Ishikawa (cell line): Measurements from ENCODE around the gene MBNL1.

Experiments
- CEBPB ChIP-seq: IDR thresholded peaks from 2 replicates; pipeline ENCODE4 v1.6.1; 2012
- CREB1 ChIP-seq: IDR thresholded peaks from 2 replicates; pipeline ENCODE4 v1.6.1; 2012; ENCODE audit warnings: low read depth
- EP300 ChIP-seq: IDR thresholded peaks from 2 replicates; pipeline ENCODE4 v1.6.1; 2012; ENCODE audit warnings: borderline replicate concordance
- FOXM1 ChIP-seq: IDR thresholded peaks from 2 replicates; pipeline ENCODE4 v1.6.1; 2012; ENCODE audit warnings: low read depth, borderline replicate concordance
- MAX ChIP-seq: IDR thresholded peaks from 2 replicates; pipeline ENCODE4 v1.6.1; 2012
- RAD21 ChIP-seq: IDR thresholded peaks from 2 replicates; pipeline ENCODE4 v1.6.1; 2012; ENCODE audit warnings: low read depth
- TAF1 ChIP-seq: IDR thresholded peaks from 2 replicates; pipeline ENCODE4 v1.6.1; 2012; ENCODE audit warnings: low read depth, mild to moderate bottlenecking
- TCF12 ChIP-seq: IDR thresholded peaks from 2 replicates; pipeline ENCODE4 v1.6.1; 2012; ENCODE audit warnings: low read depth
- USF1 ChIP-seq: IDR thresholded peaks from 2 replicates; pipeline ENCODE4 v1.6.1; 2012
- YY1 ChIP-seq: IDR thresholded peaks from 2 replicates; pipeline ENCODE4 v1.6.1; 2012; ENCODE audit warnings: low read depth
- TF ChIP-seq, protein P1 (sequence below): IDR thresholded peaks from 2 replicates; pipeline ENCODE4 v1.6.1; 2012; ENCODE audit warnings: low read depth, mild to moderate bottlenecking

GRCh38 chr3:152333928-152334327, 65.2 kb downstream of the MBNL1 start:
- TF ChIP-seq USF1 (no peak), YY1 (no peak), MAX (no peak), CEBPB (no peak), EP300 (no peak), FOXM1 (no peak), RAD21 (no peak), TCF12 (no peak), CREB1 (no peak), TAF1 (no peak)
- TF ChIP-seq, protein P1, sequence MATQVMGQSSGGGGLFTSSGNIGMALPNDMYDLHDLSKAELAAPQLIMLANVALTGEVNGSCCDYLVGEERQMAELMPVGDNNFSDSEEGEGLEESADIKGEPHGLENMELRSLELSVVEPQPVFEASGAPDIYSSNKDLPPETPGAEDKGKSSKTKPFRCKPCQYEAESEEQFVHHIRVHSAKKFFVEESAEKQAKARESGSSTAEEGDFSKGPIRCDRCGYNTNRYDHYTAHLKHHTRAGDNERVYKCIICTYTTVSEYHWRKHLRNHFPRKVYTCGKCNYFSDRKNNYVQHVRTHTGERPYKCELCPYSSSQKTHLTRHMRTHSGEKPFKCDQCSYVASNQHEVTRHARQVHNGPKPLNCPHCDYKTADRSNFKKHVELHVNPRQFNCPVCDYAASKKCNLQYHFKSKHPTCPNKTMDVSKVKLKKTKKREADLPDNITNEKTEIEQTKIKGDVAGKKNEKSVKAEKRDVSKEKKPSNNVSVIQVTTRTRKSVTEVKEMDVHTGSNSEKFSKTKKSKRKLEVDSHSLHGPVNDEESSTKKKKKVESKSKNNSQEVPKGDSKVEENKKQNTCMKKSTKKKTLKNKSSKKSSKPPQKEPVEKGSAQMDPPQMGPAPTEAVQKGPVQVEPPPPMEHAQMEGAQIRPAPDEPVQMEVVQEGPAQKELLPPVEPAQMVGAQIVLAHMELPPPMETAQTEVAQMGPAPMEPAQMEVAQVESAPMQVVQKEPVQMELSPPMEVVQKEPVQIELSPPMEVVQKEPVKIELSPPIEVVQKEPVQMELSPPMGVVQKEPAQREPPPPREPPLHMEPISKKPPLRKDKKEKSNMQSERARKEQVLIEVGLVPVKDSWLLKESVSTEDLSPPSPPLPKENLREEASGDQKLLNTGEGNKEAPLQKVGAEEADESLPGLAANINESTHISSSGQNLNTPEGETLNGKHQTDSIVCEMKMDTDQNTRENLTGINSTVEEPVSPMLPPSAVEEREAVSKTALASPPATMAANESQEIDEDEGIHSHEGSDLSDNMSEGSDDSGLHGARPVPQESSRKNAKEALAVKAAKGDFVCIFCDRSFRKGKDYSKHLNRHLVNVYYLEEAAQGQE, result no peak
